Ascending aorta (tissue), 2 donors: ENCODE measurements around the gene RNF217. TPM values are rescaled to one million over a fixed set of nuclear protein-coding genes. Genes with fewer than 3 reads are reported as not detected.

ENCODE experiments used
- DNase-seq, 2 donors: peaks; one replicate each; pipeline ENCODE4 v3.0.0-alpha.2; 2019; ENCODE audit warnings: low spot score in 2 of 2
- H3K27ac ChIP-seq, 2 donors: fragments of 200-600 bp; sonication (generic); one replicate each; pipeline ENCODE4 v1.5.1; 2016 to 2017; ENCODE audit warnings: mild to moderate bottlenecking in 1 of 2
- H3K27me3 ChIP-seq: fragments of 200-600 bp; sonication (generic); one replicate; pipeline ENCODE4 v1.5.1; 2017
- H3K36me3 ChIP-seq, 2 donors: fragments of 200-600 bp; sonication (generic); one replicate each; pipeline ENCODE4 v1.5.1; 2016
- H3K4me1 ChIP-seq, 2 donors: fragments of 200-600 bp; sonication (generic); one replicate each; pipeline ENCODE4 v1.5.1; 2016 to 2017; ENCODE audit warnings: mild to moderate bottlenecking in 1 of 2
- H3K4me3 ChIP-seq, 2 donors: fragments of 200-600 bp; sonication (generic); one replicate each; pipeline ENCODE4 v1.5.1; 2016 to 2017; ENCODE audit warnings: mild to moderate bottlenecking in 1 of 2
- H3K9me3 ChIP-seq, 2 donors: fragments of 200-600 bp; sonication (generic); one replicate each; pipeline ENCODE4 v1.5.1; 2016
- CTCF ChIP-seq, 3 experiments: fragments of 200-600 bp in 2 of 3; fragments of 450-650 bp in 1 of 3; sonication (generic) in 2 of 3; IDR thresholded peaks; one replicate each; pipeline ENCODE4 v1.5.1; 2016 to 2019; ENCODE audit warnings: antibody characterized with exemption in 3 of 3, mild to moderate bottlenecking in 1 of 3, moderate library complexity in 1 of 3
- intact Hi-C: fragments of 100-400 bp; cut with DNase I; formaldehyde crosslinking; loops from one replicate; pipeline ENCODE4 v1.15.1; 2023
- total RNA-seq: library from RNA; depleted of rRNA; stranded (reverse); fragments of >200 nt; gene quantifications from one replicate; pipeline ENCODE4 v1.1.0, GENCODE V29; 2016

The RNF217 gene
- total RNA-seq, 1 donor from 2014 or later = 7.3 TPM

DNA sequence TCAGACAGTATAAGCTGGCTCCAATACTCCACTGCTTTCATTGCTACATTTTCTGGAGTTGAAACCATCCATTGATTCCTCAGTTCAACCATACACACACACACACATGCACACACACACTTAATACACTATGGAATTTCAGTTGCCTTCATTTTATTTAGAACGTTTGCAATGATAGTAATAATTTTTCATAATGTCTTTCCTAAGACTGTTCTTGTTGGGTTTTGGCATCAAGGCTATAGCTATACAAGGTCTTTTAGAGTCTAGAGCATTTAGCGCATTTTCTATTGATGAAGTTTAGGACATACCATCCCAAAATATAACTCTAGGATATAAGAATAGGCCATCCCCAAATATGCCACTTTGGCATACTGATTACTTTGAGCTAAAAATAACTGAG is 175.8 kb downstream of the RNF217 start:
- no peaks in the 10 kb centered on the region for H3K36me3 ChIP-seq
- H3K27me3 ChIP-seq = no peaks in the 10 kb centered on the region
- no peak for DNase-seq
- H3K9me3 ChIP-seq = no peaks in the 10 kb centered on the region
- peaks cover 0 to 2% of the 10 kb centered on the region in 2 donors for H3K4me1 ChIP-seq
- no peak overlapping the region for H3K27ac ChIP-seq
- intact Hi-C loops = no loop called here
- no peak overlapping the region for H3K4me3 ChIP-seq
- TF ChIP-seq CTCF (IDR thresholded peaks at IDR 0.05) = no peak

GRCh38 chr6:125140808-125141207 is 178.6 kb downstream of the RNF217 start:
- intact Hi-C loops = no loop called here
- no peak overlapping the region for H3K27ac ChIP-seq

More at GRCh38 chr6:125140808-125141207, 178.6 kb downstream of the RNF217 start:
- no peaks in the 10 kb centered on the region for H3K36me3 ChIP-seq
- H3K9me3 ChIP-seq = no peaks in the 10 kb centered on the region
- no peak for TF ChIP-seq CTCF (IDR thresholded peaks at IDR 0.05)
- no peak overlapping the region for H3K4me3 ChIP-seq
- H3K4me1 ChIP-seq = peaks cover 0 to 2% of the 10 kb centered on the region in 2 donors
- H3K27me3 ChIP-seq = no peaks in the 10 kb centered on the region
- DNase-seq = no peak

Other genes starting within 250 kb of the RNF217 start
- 93.6 TPM for gene TPD52L1, start 191.3 kb downstream of the RNF217 start, total RNA-seq